Measurements from ENCODE around the gene PEMT.

The PEMT gene

DNA sequence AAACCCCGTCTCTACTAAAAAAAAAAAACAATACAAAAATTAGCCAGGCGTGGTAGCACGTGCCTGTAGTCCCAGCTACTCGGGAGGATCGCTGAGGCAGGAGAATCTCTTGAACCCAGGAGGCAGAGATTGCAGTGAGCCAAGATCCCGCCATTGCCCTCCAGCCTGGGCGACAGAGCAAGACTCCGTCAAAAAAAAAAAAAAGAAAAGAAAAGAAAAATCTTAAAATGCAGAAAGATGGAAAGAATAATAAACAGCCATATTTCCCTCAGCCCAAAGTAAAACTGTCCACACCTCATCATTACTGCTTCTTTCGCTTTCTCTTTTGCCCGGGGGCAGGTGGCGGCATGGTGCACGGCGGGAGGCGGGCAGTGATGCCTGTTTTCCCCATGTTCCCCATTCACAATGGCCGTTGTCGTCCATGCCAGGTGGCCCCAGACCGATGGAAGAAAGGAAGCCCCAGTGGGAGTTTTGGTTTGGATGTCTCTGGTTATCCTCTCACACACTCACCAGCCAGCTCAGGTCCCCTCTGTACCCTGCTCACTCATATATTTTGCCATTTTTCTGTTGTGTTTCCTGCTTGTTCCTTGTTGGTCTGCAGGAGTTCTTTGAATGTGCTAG, 37.0 kb upstream of the PEMT start:
- Histone ChIP-seq H3K4me1 (peaks cover 7 to 13% (median 11%) of the 10 kb centered on the region in 10 experiments; a peak in 13 of 20 replicates), H3K9me3 (replicated peaks in 1 of 11) (peaks cover 6 to 18% (median 15%) of the 10 kb centered on the region in 11 experiments; a peak in 20 of 22 replicates), H3K27me3 (no peaks in the 10 kb centered on the region), H3K9ac (peak overlapping the region in 8 of 11 experiments; percentile 23 to 65 (median 46); a peak in 15 of 22 replicates), H3K36me3 (no peaks in the 10 kb centered on the region), H3K27ac (peak overlapping the region in 8 of 11 experiments; percentile 28 to 73 (median 58); a peak in 16 of 22 replicates), H4K20me1 (no peaks in the 10 kb centered on the region), H3K4me2 (peak overlapping the region; percentile 46 to 91 (median 76)), H3K4me3 (peak overlapping the region; percentile 2 to 55 (median 33); a peak in 13 of 20 replicates)
- TF ChIP-seq Cebpa-rat (IDR thresholded peaks at IDR 0.05): no peak

GRCh38 chr17:17626840-17627239, 35.3 kb upstream of the PEMT start:
- Histone ChIP-seq H3K9ac (no peak overlapping the region), H4K20me1 (no peaks in the 10 kb centered on the region), H3K9me3 (replicated peaks in 1 of 11) (peaks cover 0 to 1% (median 0%) of the 10 kb centered on the region in 11 experiments; a peak in 2 of 22 replicates), H3K27ac (no peak overlapping the region), H3K27me3 (no peaks in the 10 kb centered on the region), H3K4me2 (no peak overlapping the region), H3K36me3 (no peaks in the 10 kb centered on the region), H3K4me1 (peaks cover 8 to 21% (median 18%) of the 10 kb centered on the region in 10 experiments; a peak in 18 of 20 replicates), H3K4me3 (no peak overlapping the region)
- no peak for TF ChIP-seq Cebpa-rat (IDR thresholded peaks at IDR 0.05)

DNA sequence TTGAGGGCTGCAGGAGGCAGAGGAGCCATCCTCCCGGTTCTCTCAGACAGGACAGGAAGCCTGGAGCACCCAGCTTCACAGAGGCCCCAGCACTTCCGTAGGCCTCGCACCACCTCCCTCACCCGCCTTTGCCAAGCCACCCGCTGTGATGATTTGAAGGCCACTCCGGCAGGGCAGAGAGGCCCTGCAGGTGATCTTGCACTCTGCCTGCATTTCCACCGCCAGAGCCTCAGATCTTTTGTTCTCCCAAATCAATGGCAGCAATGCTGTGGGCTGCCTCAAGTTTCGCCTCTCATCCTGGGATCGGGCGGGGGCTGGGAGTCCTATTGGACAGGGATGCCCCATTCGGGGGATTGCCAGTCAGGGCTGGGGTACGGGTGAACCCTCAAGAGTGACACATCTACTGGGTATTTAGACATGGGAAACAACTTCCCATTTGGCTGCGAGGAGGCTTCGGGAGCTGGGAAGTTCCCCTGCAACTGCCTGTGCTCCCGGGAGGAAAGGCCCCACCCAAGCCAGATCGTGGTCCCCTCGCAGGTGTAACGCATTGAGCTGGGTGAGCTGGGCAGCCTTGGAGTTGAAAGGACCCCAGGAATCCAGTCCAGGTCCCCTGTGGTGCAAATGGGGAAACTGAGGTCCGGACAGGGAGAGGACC, 34.8 kb upstream of the PEMT start:
- Histone ChIP-seq H3K27ac (no peak overlapping the region), H3K9ac (no peak overlapping the region), H3K36me3 (no peaks in the 10 kb centered on the region), H4K20me1 (no peaks in the 10 kb centered on the region), H3K27me3 (no peaks in the 10 kb centered on the region), H3K4me2 (no peak overlapping the region), H3K4me3 (no peak overlapping the region), H3K4me1 (peaks cover 14 to 27% (median 23%) of the 10 kb centered on the region in 10 experiments; a peak in 18 of 20 replicates), H3K9me3 (replicated peaks in 1 of 11) (no peaks in the 10 kb centered on the region; a peak in 1 of 22 replicates)
- no peak for TF ChIP-seq Cebpa-rat (IDR thresholded peaks at IDR 0.05)

GRCh38 chr17:17624741-17625140, 33.2 kb upstream of the PEMT start:
- Histone ChIP-seq H3K36me3 (no peaks in the 10 kb centered on the region), H3K4me2 (no peak overlapping the region), H4K20me1 (no peaks in the 10 kb centered on the region), H3K4me3 (no peak overlapping the region), H3K27me3 (no peaks in the 10 kb centered on the region), H3K27ac (no peak overlapping the region), H3K9me3 (replicated peaks in 1 of 11) (peaks cover 0 to 5% (median 0%) of the 10 kb centered on the region in 11 experiments; a peak in 4 of 22 replicates), H3K9ac (no peak overlapping the region), H3K4me1 (peaks cover 18 to 29% (median 26%) of the 10 kb centered on the region in 10 experiments; a peak in 18 of 20 replicates)
- TF ChIP-seq Cebpa-rat (IDR thresholded peaks at IDR 0.05): no peak

DNA sequence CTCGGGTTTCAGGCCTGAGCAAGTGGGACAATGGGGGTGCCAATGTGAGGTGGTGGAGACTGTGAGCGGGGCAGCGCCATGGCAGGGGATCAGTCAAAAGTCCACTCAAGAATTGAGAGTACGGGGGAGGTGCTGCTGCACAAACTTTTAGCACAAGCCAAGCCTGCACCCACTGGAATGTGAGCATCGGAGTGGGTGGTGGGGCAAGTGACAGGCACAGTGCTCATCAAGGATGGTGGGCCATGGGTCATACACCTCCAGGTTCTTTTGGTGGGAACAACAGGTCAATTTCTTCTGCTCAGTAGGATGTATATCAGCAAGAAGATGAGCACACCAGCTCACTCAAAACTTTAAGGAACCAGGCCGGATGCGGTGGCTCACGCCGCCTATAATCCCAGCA, 32.4 kb upstream of the PEMT start:
- no peaks in the 10 kb centered on the region for H4K20me1 ChIP-seq
- no peaks in the 10 kb centered on the region for H3K27me3 ChIP-seq
- no peak overlapping the region for H3K27ac ChIP-seq
- no peaks in the 10 kb centered on the region for H3K36me3 ChIP-seq
- no peak for TF ChIP-seq Cebpa-rat (IDR thresholded peaks at IDR 0.05)
- H3K4me3 ChIP-seq: no peak overlapping the region
- no peak overlapping the region for H3K9ac ChIP-seq
- peaks cover 0 to 11% (median 0%) of the 10 kb centered on the region in 11 experiments; a peak in 6 of 22 replicates for H3K9me3 ChIP-seq (replicated peaks in 1 of 11)
- peaks cover 18 to 28% (median 24%) of the 10 kb centered on the region in 10 experiments; a peak in 18 of 20 replicates for H3K4me1 ChIP-seq
- H3K4me2 ChIP-seq: no peak overlapping the region

DNA sequence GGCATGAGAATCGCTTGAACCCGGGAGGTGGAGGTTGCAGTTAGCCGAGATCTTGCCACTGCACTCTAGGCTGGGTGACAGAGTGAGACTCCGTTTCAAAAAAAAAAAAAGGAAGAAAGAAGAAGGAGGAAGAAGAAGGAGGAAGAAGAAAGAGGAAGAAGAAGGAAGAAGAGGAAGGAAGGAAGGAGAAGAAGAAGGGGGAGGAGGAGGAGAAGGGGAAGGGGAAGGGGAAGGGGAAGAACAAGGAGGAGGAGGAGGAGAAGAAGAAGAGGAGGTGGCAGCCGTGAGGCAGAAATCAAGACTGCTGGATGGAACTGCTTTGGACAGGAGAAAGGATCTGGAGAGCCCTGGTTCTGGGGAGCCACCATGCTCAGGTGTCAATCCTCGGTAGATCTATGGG, 29.7 kb upstream of the PEMT start:
- no peak for TF ChIP-seq Cebpa-rat (IDR thresholded peaks at IDR 0.05)
- H3K4me2 ChIP-seq: peak overlapping the region; percentile 10 to 55 (median 42); a peak in 17 of 22 replicates
- H4K20me1 ChIP-seq: no peaks in the 10 kb centered on the region
- H3K4me1 ChIP-seq: peaks cover 11 to 19% (median 15%) of the 10 kb centered on the region in 10 experiments; a peak in 18 of 20 replicates
- no peaks in the 10 kb centered on the region for H3K36me3 ChIP-seq
- H3K4me3 ChIP-seq: no peak overlapping the region
- H3K27ac ChIP-seq: no peak overlapping the region
- peaks cover 0 to 16% (median 0%) of the 10 kb centered on the region in 11 experiments; a peak in 6 of 22 replicates for H3K9me3 ChIP-seq (replicated peaks in 1 of 11)
- no peak overlapping the region for H3K9ac ChIP-seq
- H3K27me3 ChIP-seq: no peaks in the 10 kb centered on the region

GRCh38 chr17:17613708-17614114, 22.2 kb upstream of the PEMT start:
- Histone ChIP-seq H3K4me3 (no peak overlapping the region), H3K27me3 (no peaks in the 10 kb centered on the region), H3K9ac (no peak overlapping the region), H3K9me3 (replicated peaks in 1 of 11) (peaks cover 0 to 5% (median 0%) of the 10 kb centered on the region in 11 experiments; a peak in 2 of 22 replicates), H4K20me1 (no peaks in the 10 kb centered on the region), H3K4me2 (no peak overlapping the region), H3K27ac (no peak overlapping the region), H3K36me3 (no peaks in the 10 kb centered on the region), H3K4me1 (peaks cover 0 to 4% (median 0%) of the 10 kb centered on the region in 10 experiments; a peak in 1 of 20 replicates)
- TF ChIP-seq Cebpa-rat (IDR thresholded peaks at IDR 0.05): no peak

GRCh38 chr17:17612085-17613022, 20.8 kb upstream of the PEMT start:
- Histone ChIP-seq H3K27me3 (no peaks in the 10 kb centered on the region), H3K27ac (no peak overlapping the region), H3K36me3 (no peaks in the 10 kb centered on the region), H3K9me3 (replicated peaks in 1 of 11) (0 out of 22 replicates have a peak, but pooled peaks cover 0 to 5% (median 0%) of the 10 kb centered on the region in 11 experiments), H3K4me2 (no peak overlapping the region), H3K4me3 (no peak overlapping the region), H3K9ac (no peak overlapping the region), H4K20me1 (no peaks in the 10 kb centered on the region), H3K4me1 (no peaks in the 10 kb centered on the region; a peak in 1 of 20 replicates)
- no peak for TF ChIP-seq Cebpa-rat (IDR thresholded peaks at IDR 0.05)

All from BLaER1 treated with 17β-estradiol and CSF1 and Interleukin-3, amounts not matched to agents 10 nM and 100 nM (cell line).